COLO668 (cell line): ENCODE data around the gene FRMD4A.

Experiments used
- DNase-seq: peaks from one replicate; lab custom pipeline; 2025; ENCODE audit not compliant: unreplicated experiment; lab: John Stamatoyannopoulos, UW

FRMD4A gene

GRCh38 chr10:13712476-13712836, 618.3 kb downstream of the FRMD4A start:
- DNase-seq, result no peak

- DNase-seq, result no peak
Measured at GRCh38 chr10:13711291-13711690, 619.4 kb downstream of the FRMD4A start.

- no peak for DNase-seq
Measured at GRCh38 chr10:13709931-13710650, 620.6 kb downstream of the FRMD4A start.

GRCh38 chr10:13708256-13708990, 622.3 kb downstream of the FRMD4A start:
- DNase-seq, result no peak

GRCh38 chr10:13707156-13707881, 623.4 kb downstream of the FRMD4A start:
- DNase-seq, result no peak

GRCh38 chr10:13706604-13707003, 624.1 kb downstream of the FRMD4A start:
- DNase-seq, result no peak

- no peak for DNase-seq
Measured at GRCh38 chr10:13706175-13706574, 624.5 kb downstream of the FRMD4A start.

- DNase-seq, result no peak
Measured at GRCh38 chr10:13705526-13706174, 625.1 kb downstream of the FRMD4A start.

- no peak for DNase-seq
Measured at GRCh38 chr10:13704964-13705363, 625.8 kb downstream of the FRMD4A start.

- DNase-seq, result no peak
Measured at GRCh38 chr10:13703997-13704536, 626.7 kb downstream of the FRMD4A start.

GRCh38 chr10:13703101-13703818, 627.5 kb downstream of the FRMD4A start:
- no peak for DNase-seq

GRCh38 chr10:13701157-13701919, 629.4 kb downstream of the FRMD4A start:
- no peak for DNase-seq

GRCh38 chr10:13700473-13701144, 630.1 kb downstream of the FRMD4A start:
- DNase-seq, result no peak

GRCh38 chr10:13699216-13699615, 631.5 kb downstream of the FRMD4A start:
- no peak for DNase-seq

GRCh38 chr10:13698217-13698616, 632.5 kb downstream of the FRMD4A start:
- DNase-seq, result no peak

- DNase-seq, result no peak
Measured at GRCh38 chr10:13696071-13696470, 634.7 kb downstream of the FRMD4A start.

GRCh38 chr10:13695588-13695987, 635.1 kb downstream of the FRMD4A start:
- DNase-seq, result no peak

GRCh38 chr10:13693783-13694700, 636.7 kb downstream of the FRMD4A start:
- DNase-seq, result no peak
